IMR-90 (cell line): ENCODE results near the gene CDK14. TPM values are rescaled to one million over a fixed set of nuclear protein-coding genes. Genes with fewer than 3 reads are reported as not detected.
A peak's percentile ranks its signal among the peaks of the same experiment; 100 is the strongest.

ENCODE experiments used
- ATAC-seq: fragments of 200-7000 bp; cut with Tn5 transposase; 2 replicates; pipeline ENCODE4 v1.9.1; 2020; ENCODE audit warnings: low read depth, mild to moderate bottlenecking, moderate library complexity
- BruUV-seq: library from RNA; stranded (reverse); fragments of 400-500 nt; replicated peaks from 2 replicates; lab custom pipeline; 2021; lab: Mats Ljungman, UMichigan
- CTCF ChIA-PET: fragments of 300-600 bp; formaldehyde crosslinking; extraction: SDS; loops from one replicate; lab custom pipeline; 2021; ENCODE audit warnings: antibody characterized with exemption; lab: Yijun Ruan, JAX
- POLR2A ChIA-PET: fragments of 300-600 bp; sonication (Branson Sonifier 250); formaldehyde crosslinking; loops from one replicate; lab custom pipeline; 2022; ENCODE audit warnings: antibody characterized with exemption; ENCODE audit not compliant: unreplicated experiment; lab: Charles Lee
- DNase-seq: peaks from one replicate; pipeline ENCODE4 v3.0.0; 2013
- H2AFZ ChIP-seq: replicated peaks from 2 replicates; pipeline ENCODE3; 2013; ENCODE audit warnings: low read length, mild to moderate bottlenecking; ENCODE audit not compliant: poor library complexity
- H2AK5ac ChIP-seq: 2 replicates; pipeline ENCODE4 v1.6.1; 2013; ENCODE audit warnings: low read depth, low read length, inconsistent platforms
- H2AK9ac ChIP-seq: replicated peaks from 2 replicates; pipeline ENCODE3; 2013; ENCODE audit warnings: mild to moderate bottlenecking, low read depth, low read length, moderate library complexity; ENCODE audit not compliant: poor library complexity
- H2BK120ac ChIP-seq: 2 replicates; pipeline ENCODE4 v1.6.1; 2013; ENCODE audit warnings: low read depth, low read length, inconsistent platforms
- H2BK15ac ChIP-seq: 3 replicates; pipeline ENCODE4 v1.6.1; 2013; ENCODE audit warnings: low read depth, low read length, inconsistent platforms
- H2BK20ac ChIP-seq: 2 replicates; pipeline ENCODE4 v1.6.1; 2013; ENCODE audit warnings: low read depth, mild to moderate bottlenecking, inconsistent platforms, low read length, moderate library complexity
- H2BK5ac ChIP-seq: 2 replicates; pipeline ENCODE4 v1.6.1; 2013; ENCODE audit warnings: mild to moderate bottlenecking, low read depth, low read length, inconsistent platforms; ENCODE audit not compliant: poor library complexity, severe bottlenecking
- H3K14ac ChIP-seq: replicated peaks from 2 replicates; pipeline ENCODE4 v1.6.1; 2013; ENCODE audit warnings: low read depth, low read length, inconsistent platforms
- H3K18ac ChIP-seq: 2 replicates; pipeline ENCODE4 v1.6.1; 2013; ENCODE audit warnings: low read depth, low read length, control low read depth
- H3K23ac ChIP-seq: 2 replicates; pipeline ENCODE4 v1.6.1; 2013; ENCODE audit warnings: low read depth, low read length, inconsistent platforms
- H3K27ac ChIP-seq: 2 replicates; pipeline ENCODE4 v1.5.1; 2013; ENCODE audit warnings: mild to moderate bottlenecking, control low read depth, low read length; ENCODE audit not compliant: insufficient read depth
- H3K27me3 ChIP-seq: 2 replicates; pipeline ENCODE4 v1.6.1; 2013; ENCODE audit warnings: low read length; ENCODE audit not compliant: control insufficient read depth, insufficient read depth
- H3K36me3 ChIP-seq: 2 replicates; pipeline ENCODE4 v1.6.1; 2013; ENCODE audit warnings: low read length, mixed read lengths; ENCODE audit not compliant: control insufficient read depth, insufficient read depth
- H3K4ac ChIP-seq: 2 replicates; pipeline ENCODE4 v1.6.1; 2013; ENCODE audit warnings: low read depth, low read length, inconsistent platforms
- H3K4me1 ChIP-seq: 2 replicates; pipeline ENCODE4 v1.6.1; 2013; ENCODE audit warnings: low read length, mixed read lengths; ENCODE audit not compliant: control insufficient read depth, insufficient read depth
- H3K4me2 ChIP-seq: 2 replicates; pipeline ENCODE4 v1.6.1; 2013; ENCODE audit warnings: low read depth, mild to moderate bottlenecking, control low read depth, low read length, moderate library complexity
- H3K4me3 ChIP-seq: 2 replicates; pipeline ENCODE4 v1.5.1; 2013; ENCODE audit warnings: low read depth, mild to moderate bottlenecking, control low read depth, low read length, moderate library complexity; ENCODE audit not compliant: insufficient read depth
- H3K56ac ChIP-seq: 2 replicates; pipeline ENCODE4 v1.6.1; 2013; ENCODE audit warnings: low read length, inconsistent platforms; ENCODE audit not compliant: insufficient read depth; ENCODE audit errors: extremely low read depth
- H3K79me1 ChIP-seq, 2 experiments: 2 replicates each; pipeline ENCODE4 v1.6.1; 2013; ENCODE audit warnings: low read length in 2 of 2, inconsistent platforms in 1 of 2, low read depth in 1 of 2
- H3K9ac ChIP-seq: 2 replicates; pipeline ENCODE4 v1.6.1; 2013; ENCODE audit warnings: low read depth, low read length, control low read depth
- H3K9me1 ChIP-seq: 2 replicates; pipeline ENCODE4 v1.6.1; 2013; ENCODE audit warnings: low read length, inconsistent platforms; ENCODE audit not compliant: insufficient read depth
- H3K9me3 ChIP-seq: 2 replicates; pipeline ENCODE4 v1.6.1; 2013; ENCODE audit warnings: low read length; ENCODE audit not compliant: control insufficient read depth, insufficient read depth
- H4K20me1 ChIP-seq: 2 replicates; pipeline ENCODE4 v1.6.1; 2013; ENCODE audit warnings: low read length, inconsistent platforms; ENCODE audit not compliant: insufficient read depth
- H4K5ac ChIP-seq: 2 replicates; pipeline ENCODE4 v1.6.1; 2013; ENCODE audit warnings: mild to moderate bottlenecking, low read depth, low read length, control low read depth
- H4K8ac ChIP-seq, 2 experiments: 2 replicates each; pipeline ENCODE4 v1.6.1; 2013; ENCODE audit warnings: low read depth in 2 of 2, low read length in 2 of 2, control low read depth in 1 of 2, inconsistent platforms in 1 of 2
- H4K91ac ChIP-seq: 2 replicates; pipeline ENCODE4 v1.6.1; 2013; ENCODE audit warnings: low read depth, low read length, inconsistent platforms; ENCODE audit not compliant: insufficient read depth
- CEBPB ChIP-seq: IDR thresholded peaks from 2 replicates; pipeline ENCODE4 v1.6.1; 2012; ENCODE audit warnings: low read depth, low read length, improper control_type of control experiment
- CHD1 ChIP-seq: IDR thresholded peaks from 2 replicates; pipeline ENCODE4 v1.6.1; 2012; ENCODE audit warnings: low read depth, low read length, improper control_type of control experiment
- CTCF ChIP-seq: conservative IDR thresholded peaks from 2 replicates; pipeline ENCODE4 v1.5.1; 2012; ENCODE audit warnings: mild to moderate bottlenecking, low read depth, low read length, improper control_type of control experiment
- ELK1 ChIP-seq: fragments of 150-350 bp; IDR thresholded peaks from 2 replicates; pipeline ENCODE4 v1.6.1; 2016; ENCODE audit warnings: low read depth, mild to moderate bottlenecking, low read length, moderate library complexity, borderline replicate concordance
- FOS ChIP-seq: fragments of 150-350 bp; IDR thresholded peaks from 2 replicates; pipeline ENCODE4 v1.6.1; 2016; ENCODE audit warnings: low read depth, low read length
- MAFK ChIP-seq: IDR thresholded peaks from 2 replicates; pipeline ENCODE4 v1.6.1; 2012; ENCODE audit warnings: low read depth, low read length, improper control_type of control experiment
- MAZ ChIP-seq: IDR thresholded peaks from 2 replicates; pipeline ENCODE4 v1.6.1; 2012; ENCODE audit warnings: low read depth, mild to moderate bottlenecking, low read length, improper control_type of control experiment, moderate library complexity, borderline replicate concordance
- MXI1 ChIP-seq: IDR thresholded peaks from 2 replicates; pipeline ENCODE4 v1.6.1; 2012; ENCODE audit warnings: low read depth, mild to moderate bottlenecking, low read length, moderate library complexity, borderline replicate concordance
- NFE2L2 ChIP-seq: fragments of 150-350 bp; IDR thresholded peaks from 2 replicates; pipeline ENCODE4 v1.6.1; 2016; ENCODE audit warnings: low read depth, mild to moderate bottlenecking, low read length
- POLR2A ChIP-seq: IDR thresholded peaks from 2 replicates; pipeline ENCODE4 v1.6.1; 2012; ENCODE audit warnings: mild to moderate bottlenecking, low read depth, low read length
- RAD21 ChIP-seq: IDR thresholded peaks from 2 replicates; pipeline ENCODE4 v1.6.1; 2012; ENCODE audit warnings: low read length, improper control_type of control experiment
- RCOR1 ChIP-seq: IDR thresholded peaks from 2 replicates; pipeline ENCODE4 v1.6.1; 2012; ENCODE audit warnings: mild to moderate bottlenecking, low read length, improper control_type of control experiment; ENCODE audit not compliant: insufficient replicate concordance
- SMC3 ChIP-seq: fragments of 150-350 bp; IDR thresholded peaks from 2 replicates; pipeline ENCODE4 v1.6.1; 2016; ENCODE audit warnings: low read depth, mild to moderate bottlenecking, antibody characterized with exemption, low read length, moderate library complexity
- WGBS, 2 experiments: methylation state at CpG; one replicate each; pipeline versions ENCODE4 v1.1.5 to v1.1.7; 2013; ENCODE audit warnings: missing lambda C conversion rate in 2 of 2; ENCODE audit not compliant: insufficient read length in 1 of 2; ENCODE audit errors: extremely low coverage in 2 of 2; 5-methylcytosine and 5-hydroxymethylcytosine counted together
- dilution Hi-C: fragments of 300-500 bp; cut with HindIII; formaldehyde crosslinking; loops from one replicate; pipeline ENCODE4 v1.14.3; 2018; ENCODE audit warnings: low sequenced_read_pairs; ENCODE audit not compliant: unreplicated experiment
- in situ Hi-C: fragments of 300-500 bp; cut with MboI; formaldehyde crosslinking; loops from 3 replicates; pipeline ENCODE4 v1.14.3; 2019; ENCODE audit warnings: low sequenced_read_pairs, inconsistent platforms, mixed read lengths
- intact Hi-C: fragments of 100-400 bp; cut with micrococcal nuclease; formaldehyde crosslinking; loops from 2 replicates; pipeline ENCODE4 v1.10.0; 2022
- polyA plus RNA-seq, 3 experiments: library from polyadenylated mRNA; depleted of rRNA; stranded (reverse); fragments of >200 nt; gene quantifications; 2 replicates each; pipeline ENCODE4 v1.2.3, GENCODE V29; 2012; ENCODE audit warnings: low replicate concordance in 1 of 3
- total RNA-seq: library from RNA; depleted of rRNA; stranded (reverse); fragments of >200 nt; gene quantifications from 2 replicates; pipeline ENCODE4 v1.2.3, GENCODE V29; 2012

Gene CDK14
- total and polyA plus RNA-seq, 2 of the 4 experiments (the other 2 are of a cell fraction) = 10.1 to 29.6 TPM

GRCh38 chr7:90692396-90692795, 96.3 kb downstream of the CDK14 start:
- Histone ChIP-seq H3K18ac (peak overlapping the region; percentile 70), H2BK20ac (no peak overlapping the region), H2AK5ac (no peak overlapping the region), H3K4ac (no peak overlapping the region), H3K9me1 (no peaks in the 10 kb centered on the region), H2BK120ac (no peak overlapping the region), H3K23ac (no peak overlapping the region), H2AFZ (no peak overlapping the region), H3K79me1 (peaks cover 14 to 26% of the 10 kb centered on the region in 2 experiments; a peak in 3 of 4 replicates), H3K9me3 (no peaks in the 10 kb centered on the region), H3K4me2 (peak overlapping the region; percentile 1), H3K56ac (no peak overlapping the region), H3K4me1 (peaks cover 7% of the 10 kb centered on the region), H2AK9ac (no peak overlapping the region), H3K4me3 (no peak overlapping the region), H4K5ac (0 out of 2 replicates have a peak overlapping the region, but pooled peaks have one; percentile 56), H4K8ac (no peak overlapping the region), H4K20me1 (peaks cover 4% of the 10 kb centered on the region; the same call in 1 of the 2 replicates), H3K9ac (no peak overlapping the region), H3K27ac (no peak overlapping the region), H3K27me3 (no peaks in the 10 kb centered on the region), H3K36me3 (no peaks in the 10 kb centered on the region), H3K14ac (no peak overlapping the region), H2BK5ac (no peak overlapping the region), H2BK15ac (no peak overlapping the region), H4K91ac (peak overlapping the region; percentile 57; the same call in 1 of the 2 replicates)
- WGBS, 2 experiments = no CpG with 5 or more reads among the region's 3 CpGs
- ATAC-seq (peak; percentile 18; the same call in 1 of the 2 replicates), DNase-seq (peak; percentile 63)
- intact Hi-C loops (loop anchor here (5.0 kb wide), 1 partner anchor 340 kb away; no protein-coding TSS in a partner anchor), in situ Hi-C loops (no loop called here), dilution Hi-C loops (no loop called here)
- CTCF ChIA-PET = no interaction called here
- POLR2A ChIA-PET = interaction anchor here (1.3 kb wide), 1 partner anchor 9 kb away, joined by 3 read pairs; no protein-coding TSS in a partner anchor
- no TSS peak for BruUV-seq
- no peak for TF ChIP-seq CEBPB
- TF ChIP-seq MXI1 = no peak
- no peak for TF ChIP-seq POLR2A
- TF ChIP-seq CTCF = no peak
- no peak for TF ChIP-seq MAFK
- no peak for TF ChIP-seq ELK1
- no peak for TF ChIP-seq MAZ
- no peak for TF ChIP-seq SMC3
- no peak for TF ChIP-seq RCOR1
- no peak for TF ChIP-seq FOS
- no peak for TF ChIP-seq RAD21
- TF ChIP-seq NFE2L2 = no peak
- TF ChIP-seq CHD1 = no peak
